A673 (cell line): ENCODE data around the gene COL4A2.

ENCODE experiments used
- CTCF ChIP-seq: fragments of 300-800, 200-600 bp; sonication (generic); conservative IDR thresholded peaks from 2 replicates; pipeline ENCODE4 v1.5.1; 2017; ENCODE audit warnings: low read depth, mild to moderate bottlenecking, antibody characterized with exemption, low read length, moderate library complexity, mixed read lengths
- EZH2 ChIP-seq: fragments of 200-600 bp; sonication (generic); IDR thresholded peaks from 2 replicates; pipeline ENCODE4 v1.6.1; 2017; ENCODE audit warnings: borderline replicate concordance, low read depth, mild to moderate bottlenecking, mixed read lengths, antibody characterized with exemption, low read length; ENCODE audit not compliant: poor library complexity, severe bottlenecking

DNA sequence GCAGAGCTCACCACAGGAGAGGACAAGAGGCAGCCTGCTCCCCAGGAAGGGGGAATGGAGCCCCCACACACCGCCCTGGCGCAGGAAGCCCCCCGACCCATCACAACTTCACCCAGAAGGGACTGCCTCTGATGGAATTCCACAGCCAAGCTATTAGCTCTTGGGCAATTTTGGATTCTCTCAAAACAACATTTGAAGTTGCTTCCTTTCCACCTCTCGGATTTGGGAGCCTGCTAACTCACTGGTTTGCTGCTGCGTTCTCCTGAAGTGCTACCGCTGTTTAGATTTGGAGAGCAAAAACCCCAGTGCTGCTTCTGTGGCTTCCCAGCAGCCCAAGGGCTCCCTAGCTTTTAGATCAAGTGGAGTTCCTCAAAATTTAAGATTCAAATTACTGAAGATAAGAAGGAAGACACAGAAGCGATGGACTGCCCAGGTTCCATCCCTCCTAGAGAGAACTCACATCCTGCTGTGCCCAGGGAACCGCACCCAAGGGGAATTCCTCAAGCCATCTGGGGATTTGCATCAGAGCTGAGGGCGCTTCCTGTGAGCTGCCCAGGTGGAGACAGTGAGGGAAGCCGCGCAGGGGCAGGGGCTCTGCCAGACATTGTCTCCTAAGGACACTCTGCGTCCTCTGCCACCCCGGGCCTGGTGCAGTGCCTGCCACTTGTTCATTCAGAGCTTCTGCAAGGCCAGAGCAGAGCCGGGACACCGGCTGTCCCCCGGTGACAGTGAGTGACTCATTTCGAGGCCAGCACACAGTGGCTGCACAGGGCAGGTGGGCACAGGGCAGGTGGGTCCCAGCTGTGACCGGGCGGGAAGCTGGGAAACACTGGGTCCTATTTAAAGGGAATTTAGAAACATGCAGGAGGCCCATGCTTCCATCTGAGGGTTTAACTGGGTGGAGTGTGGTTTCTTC lies 45.7 kb upstream of the COL4A2 start:
- TF ChIP-seq CTCF (no peak), EZH2 (no peak)
